Activated naive CD4-positive, alpha-beta T cell treated with anti-CD3 and anti-CD28 coated beads for 36 hours (primary cell): Measurements from ENCODE around the gene TMEM201. TPM values are rescaled to one million over a fixed set of nuclear protein-coding genes. Genes with fewer than 3 reads are reported as not detected.

ENCODE experiments used
- CTCF ChIA-PET: fragments of 350-600 bp; sonication (Branson Sonifier 250); formaldehyde crosslinking; loops from one replicate; lab custom pipeline; 2021; ENCODE audit warnings: antibody characterized with exemption; lab: Charles Lee
- DNase-seq: peaks from one replicate; pipeline ENCODE4 v3.0.0-alpha.2; 2020
- H3K27ac Mint-ChIP-seq: one replicate; pipeline ENCODE4 v1.8.0; 2021; ENCODE audit warnings: mild to moderate bottlenecking, mixed read lengths
- H3K27me3 Mint-ChIP-seq: one replicate; pipeline ENCODE4 v1.8.0; 2021; ENCODE audit warnings: low read depth, mixed read lengths
- H3K36me3 Mint-ChIP-seq: one replicate; pipeline ENCODE4 v1.8.0; 2021; ENCODE audit warnings: low read depth, mixed read lengths
- H3K4me1 Mint-ChIP-seq: one replicate; pipeline ENCODE4 v1.8.0; 2021; ENCODE audit warnings: low read depth, mixed read lengths
- H3K4me3 Mint-ChIP-seq: one replicate; pipeline ENCODE4 v1.8.0; 2021; ENCODE audit warnings: mild to moderate bottlenecking, moderate library complexity, mixed read lengths
- H3K9me3 Mint-ChIP-seq: one replicate; pipeline ENCODE4 v1.8.0; 2021; ENCODE audit warnings: mixed read lengths
- intact Hi-C: fragments of 100-400 bp; cut with micrococcal nuclease; formaldehyde crosslinking; loops from one replicate; pipeline ENCODE4 v1.15.1; 2023
- total RNA-seq, 2 experiments: library from RNA; stranded (reverse); gene quantifications; one replicate each; pipeline ENCODE4 v1.2.3, GENCODE V29; 2021

The TMEM201 gene
- total RNA-seq, 2 experiments from 2014 or later = 9.1 to 9.8 TPM

DNA sequence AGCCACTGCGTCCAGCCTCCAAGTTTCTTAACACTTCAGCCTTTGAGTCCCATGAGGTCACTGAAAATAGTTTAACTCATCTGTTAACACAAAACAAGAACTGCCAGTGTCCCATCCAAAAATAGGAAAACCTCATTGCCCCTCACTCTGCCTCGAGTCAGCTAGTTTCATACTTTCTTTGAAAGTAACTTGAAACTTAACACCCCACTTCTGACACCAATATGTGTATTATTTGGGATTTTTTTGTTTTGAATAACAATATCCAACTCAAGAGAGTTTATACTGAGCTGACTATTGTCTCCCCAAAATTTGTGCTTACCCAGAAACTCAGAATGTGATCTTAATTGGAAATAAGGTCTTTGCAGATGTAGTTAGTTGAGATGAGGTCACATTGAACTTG, 45.9 kb downstream of the TMEM201 start:
- peaks cover 72% of the 10 kb centered on the region for H3K4me1 Mint-ChIP-seq
- no peak overlapping the region for H3K4me3 Mint-ChIP-seq
- H3K27ac Mint-ChIP-seq = no peak overlapping the region
- peaks cover 5% of the 10 kb centered on the region for H3K9me3 Mint-ChIP-seq
- CTCF ChIA-PET = no interaction called here
- no peaks in the 10 kb centered on the region for H3K27me3 Mint-ChIP-seq
- intact Hi-C loops = no loop called here
- no peak for DNase-seq
- H3K36me3 Mint-ChIP-seq = peaks cover 50% of the 10 kb centered on the region

DNA sequence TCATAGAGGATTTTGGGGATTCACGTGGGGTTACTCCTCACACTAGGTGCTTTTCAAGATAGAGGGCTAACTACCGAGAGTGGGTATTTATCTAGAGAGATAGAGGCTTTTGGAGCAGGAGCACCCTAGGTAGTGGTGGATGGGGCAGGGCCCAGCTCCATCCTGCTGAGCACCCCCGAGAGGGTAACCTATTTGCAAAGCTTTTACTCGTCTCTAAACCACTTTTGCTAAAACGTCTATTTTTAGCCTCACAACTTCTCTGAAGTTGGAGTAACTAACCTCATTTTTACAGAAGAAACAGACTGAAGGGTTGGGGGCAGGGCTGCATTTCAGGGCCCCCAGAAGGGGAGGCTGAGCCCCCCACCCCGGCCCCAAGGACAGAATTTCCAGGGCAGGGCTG, 50.5 kb downstream of the TMEM201 start:
- intact Hi-C loops = no loop called here

DNA sequence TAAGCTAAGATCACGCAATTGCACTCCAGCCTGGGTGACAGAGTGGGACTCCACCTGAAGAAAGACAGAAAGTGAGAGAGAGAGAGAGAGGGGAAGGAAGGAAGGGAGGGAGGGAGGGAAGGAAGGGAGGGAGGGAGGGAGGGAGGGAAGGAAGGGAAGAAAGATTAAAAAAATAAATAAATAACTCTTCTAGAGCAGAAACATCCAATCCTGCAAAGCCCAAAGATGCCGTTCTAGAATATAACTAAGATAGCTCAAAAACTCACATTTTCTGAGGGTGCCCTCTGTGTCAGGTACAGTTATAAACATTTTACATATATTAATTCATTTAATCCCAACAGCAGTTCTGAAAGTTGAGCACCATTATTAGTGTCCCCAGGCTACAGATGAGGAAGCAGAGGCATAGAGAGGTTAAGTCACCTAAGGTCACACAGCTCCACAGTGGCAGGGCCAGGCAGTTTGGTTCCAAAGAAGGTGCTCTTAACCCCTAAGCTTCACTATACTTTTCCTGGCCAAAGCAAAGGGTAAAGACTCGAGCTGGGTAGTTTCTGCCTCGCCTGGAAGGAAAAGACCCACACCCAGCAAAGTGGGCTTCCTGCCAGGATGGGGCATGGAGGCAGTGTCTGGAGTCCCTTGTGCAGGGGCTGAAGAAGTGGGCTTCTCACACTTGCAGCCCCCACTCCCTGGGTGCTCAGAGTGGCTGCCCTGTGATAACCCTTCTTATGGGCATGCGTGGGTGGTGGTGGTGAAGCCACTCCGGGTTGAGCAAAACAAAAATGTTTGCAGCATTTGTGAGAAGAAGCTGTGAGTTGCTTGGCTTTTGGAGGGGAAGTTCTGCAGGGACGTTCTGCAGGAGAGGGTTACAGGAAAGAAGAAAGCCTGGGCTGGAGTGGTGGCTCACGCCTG, 54.9 kb downstream of the TMEM201 start:
- Mint-ChIP-seq H3K27me3 (no peaks in the 10 kb centered on the region), H3K9me3 (no peaks in the 10 kb centered on the region), H3K4me1 (peaks cover 58% of the 10 kb centered on the region), H3K36me3 (peaks cover 18% of the 10 kb centered on the region), H3K27ac (peak overlapping the region; percentile 36), H3K4me3 (no peak overlapping the region)
- peak; percentile 35 for DNase-seq
- CTCF ChIA-PET = interaction anchor here (0.7 to 2.3 kb wide), 5 partner anchors 10 to 141 kb away, joined by 3 to 7 read pairs (median 6); no protein-coding TSS in a partner anchor
- intact Hi-C loops = loop anchor here (1.0 kb wide), 1 partner anchor 8 kb away; the partner anchor contains the start of gene PIK3CD

More for the DNA sequence above, 50.5 kb downstream of the TMEM201 start:
- no peak overlapping the region for H3K27ac Mint-ChIP-seq
- peaks cover 67% of the 10 kb centered on the region for H3K4me1 Mint-ChIP-seq
- peaks cover 46% of the 10 kb centered on the region for H3K36me3 Mint-ChIP-seq
- H3K27me3 Mint-ChIP-seq = no peaks in the 10 kb centered on the region
- DNase-seq = no peak
- CTCF ChIA-PET = interaction anchor here (0.6 to 2.2 kb wide), 3 partner anchors 9 to 230 kb away, joined by 3 to 9 read pairs (median 9); no protein-coding TSS in a partner anchor
- peaks cover 5% of the 10 kb centered on the region for H3K9me3 Mint-ChIP-seq
- no peak overlapping the region for H3K4me3 Mint-ChIP-seq

DNA sequence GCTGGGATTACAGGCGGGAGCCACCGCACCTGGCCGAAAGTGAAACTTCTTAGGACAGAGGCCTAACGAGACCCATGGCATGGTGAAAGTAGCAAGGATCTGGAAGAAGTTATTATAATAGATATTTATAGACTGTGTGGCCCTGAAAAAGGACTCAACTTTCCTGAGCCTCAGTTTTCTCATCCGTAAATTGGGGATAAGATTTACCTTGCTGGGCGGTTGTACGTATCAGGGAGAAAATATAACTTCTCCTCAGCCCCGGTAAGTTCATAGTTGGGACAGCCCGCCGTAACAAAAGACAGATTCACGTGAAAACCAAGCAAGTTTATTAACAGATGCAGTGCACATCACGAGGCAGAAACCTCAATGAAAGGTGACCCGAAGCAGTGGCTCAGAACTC, 57.3 kb downstream of the TMEM201 start:
- CTCF ChIA-PET = interaction anchor here (1.2 kb wide), 1 partner anchor 19 kb away, joined by 3 read pairs; no protein-coding TSS in a partner anchor
- intact Hi-C loops = no loop called here
- Mint-ChIP-seq H3K27me3 (no peaks in the 10 kb centered on the region), H3K4me1 (peaks cover 41% of the 10 kb centered on the region), H3K27ac (no peak overlapping the region), H3K9me3 (no peaks in the 10 kb centered on the region), H3K4me3 (no peak overlapping the region), H3K36me3 (peaks cover 6% of the 10 kb centered on the region)
- DNase-seq = no peak

DNA sequence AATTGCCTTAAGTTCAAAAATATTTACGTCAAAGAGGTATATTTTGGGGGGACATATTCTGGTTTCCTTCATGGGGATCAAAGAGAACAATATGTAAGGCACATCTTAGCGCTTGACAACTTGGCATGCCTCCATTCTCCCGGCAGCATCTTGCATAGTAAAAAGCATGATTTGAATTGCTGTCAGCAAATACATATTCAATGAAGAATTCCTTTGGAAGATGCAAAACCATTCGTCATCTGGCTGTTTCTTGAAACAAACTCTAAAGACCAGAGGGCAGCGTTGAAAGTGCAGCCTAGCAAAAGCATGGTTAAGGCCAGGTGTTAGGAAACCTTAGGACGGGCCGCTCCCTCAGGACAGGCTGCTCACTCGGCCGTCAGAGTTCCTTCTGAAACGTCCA, 59.5 kb downstream of the TMEM201 start:
- peaks cover 9% of the 10 kb centered on the region for H3K36me3 Mint-ChIP-seq
- H3K27ac Mint-ChIP-seq = no peak overlapping the region
- CTCF ChIA-PET = no interaction called here
- H3K4me3 Mint-ChIP-seq = no peak overlapping the region
- no peaks in the 10 kb centered on the region for H3K9me3 Mint-ChIP-seq
- no peak for DNase-seq
- peaks cover 36% of the 10 kb centered on the region for H3K4me1 Mint-ChIP-seq
- H3K27me3 Mint-ChIP-seq = no peaks in the 10 kb centered on the region
- intact Hi-C loops = no loop called here

DNA sequence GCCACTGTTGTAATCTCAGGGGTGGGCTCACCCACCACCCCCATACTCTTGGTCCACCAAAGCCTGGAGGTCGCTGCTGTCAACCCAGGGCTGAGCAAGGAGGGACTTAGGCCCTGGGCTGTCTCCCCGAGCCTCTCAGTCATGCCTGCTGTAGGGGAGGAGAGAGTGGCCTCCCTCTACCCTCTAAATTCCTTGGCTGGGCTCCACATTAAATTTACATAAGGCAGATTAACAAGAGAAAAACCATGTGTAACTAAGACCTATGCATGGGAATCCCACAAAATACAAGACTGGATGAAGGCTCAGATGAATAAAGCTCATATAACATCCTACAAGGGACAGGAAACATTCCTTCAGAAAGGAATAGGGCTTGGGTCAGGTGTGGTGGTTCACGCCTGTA, 61.1 kb downstream of the TMEM201 start:
- DNase-seq = no peak
- peaks cover 37% of the 10 kb centered on the region for H3K4me1 Mint-ChIP-seq
- H3K27me3 Mint-ChIP-seq = no peaks in the 10 kb centered on the region
- H3K36me3 Mint-ChIP-seq = peaks cover 15% of the 10 kb centered on the region
- no peaks in the 10 kb centered on the region for H3K9me3 Mint-ChIP-seq
- no peak overlapping the region for H3K27ac Mint-ChIP-seq
- intact Hi-C loops = loop anchor here (5.0 to 10.0 kb wide), 2 partner anchors 253 to 775 kb away; partner anchors contain the start of gene ENO1
- CTCF ChIA-PET = no interaction called here
- H3K4me3 Mint-ChIP-seq = no peak overlapping the region

DNA sequence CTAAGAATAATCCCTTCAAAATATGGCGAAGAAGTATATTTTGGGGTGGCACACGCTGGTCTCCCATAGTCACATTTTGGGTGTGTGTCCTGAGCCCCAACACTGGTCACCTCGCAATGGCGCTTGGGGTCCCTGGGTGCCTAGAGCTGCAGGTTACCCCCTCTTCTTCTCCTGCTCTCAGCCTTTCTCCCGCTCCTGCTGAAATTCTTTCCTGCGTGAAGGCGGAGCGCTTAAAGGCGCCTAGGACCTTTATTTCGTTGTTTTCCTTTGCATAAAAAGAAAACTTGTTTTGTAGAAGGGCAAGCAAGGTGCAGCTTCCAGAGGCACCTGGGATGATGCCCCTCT, 62.5 kb downstream of the TMEM201 start:
- peak overlapping the region; percentile 99 for H3K27ac Mint-ChIP-seq
- intact Hi-C loops = loop anchor here (1.0 to 10.0 kb wide), 3 partner anchors 8 to 776 kb away; partner anchors contain the start of gene ENO1
- peaks cover 15% of the 10 kb centered on the region for H3K36me3 Mint-ChIP-seq
- no peaks in the 10 kb centered on the region for H3K27me3 Mint-ChIP-seq
- H3K4me3 Mint-ChIP-seq = peak overlapping the region; percentile 99
- CTCF ChIA-PET = interaction anchor here (1.0 to 1.1 kb wide), 2 partner anchors 14 to 22 kb away, joined by 5 to 8 read pairs; no protein-coding TSS in a partner anchor
- H3K9me3 Mint-ChIP-seq = no peaks in the 10 kb centered on the region
- DNase-seq = no peak
- H3K4me1 Mint-ChIP-seq = peaks cover 45% of the 10 kb centered on the region

DNA sequence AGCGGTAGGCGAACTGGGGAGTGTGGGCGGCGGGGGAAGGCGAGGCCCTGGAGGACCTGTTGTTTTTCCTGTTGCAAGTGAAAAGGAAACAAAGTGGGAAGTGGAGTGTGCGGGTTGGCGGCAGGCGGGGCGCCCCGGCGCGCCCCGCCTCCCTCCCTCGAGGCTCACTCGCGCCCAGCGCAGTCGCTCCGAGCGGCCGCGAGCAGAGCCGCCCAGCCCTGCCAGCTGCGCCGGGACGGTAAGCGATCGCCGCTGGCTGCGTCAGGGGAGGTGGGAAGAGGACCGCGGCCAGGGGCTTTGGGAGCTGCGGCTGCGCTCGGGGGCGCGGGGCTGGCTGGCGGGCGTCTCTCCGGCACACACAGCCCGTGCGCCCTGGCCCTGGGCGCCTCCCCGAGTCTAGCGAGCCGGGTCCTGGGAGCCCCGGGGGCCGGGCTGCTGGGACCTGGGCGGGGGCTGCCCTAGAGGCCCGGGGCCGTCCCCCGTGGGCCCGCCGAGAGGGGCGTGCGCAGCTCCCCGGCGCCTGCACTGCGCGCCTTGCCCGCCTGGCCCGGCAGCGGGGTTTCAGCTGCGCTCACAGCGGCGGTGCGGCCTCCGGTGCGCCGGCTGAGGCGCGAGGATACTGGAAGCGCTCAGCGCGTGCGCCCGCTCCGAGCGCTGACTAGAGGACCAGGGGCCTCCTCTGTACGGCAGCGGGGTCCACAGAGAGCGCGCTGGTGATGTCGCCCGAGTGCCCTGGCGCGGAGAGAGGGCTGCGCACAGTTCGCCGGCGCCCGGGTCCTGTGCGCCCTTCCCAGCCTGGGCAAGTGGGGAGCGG, 63.1 kb downstream of the TMEM201 start, which contains the start of gene PIK3CD:
TSS of gene PIK3CD (plus strand) at position 167 of the 814 bp plus-strand sequence. CDS start 58,725 bp downstream, outside the sequence.
- peaks cover 17% of the 10 kb centered on the region for H3K36me3 Mint-ChIP-seq
- DNase-seq = peak; percentile 63

DNA sequence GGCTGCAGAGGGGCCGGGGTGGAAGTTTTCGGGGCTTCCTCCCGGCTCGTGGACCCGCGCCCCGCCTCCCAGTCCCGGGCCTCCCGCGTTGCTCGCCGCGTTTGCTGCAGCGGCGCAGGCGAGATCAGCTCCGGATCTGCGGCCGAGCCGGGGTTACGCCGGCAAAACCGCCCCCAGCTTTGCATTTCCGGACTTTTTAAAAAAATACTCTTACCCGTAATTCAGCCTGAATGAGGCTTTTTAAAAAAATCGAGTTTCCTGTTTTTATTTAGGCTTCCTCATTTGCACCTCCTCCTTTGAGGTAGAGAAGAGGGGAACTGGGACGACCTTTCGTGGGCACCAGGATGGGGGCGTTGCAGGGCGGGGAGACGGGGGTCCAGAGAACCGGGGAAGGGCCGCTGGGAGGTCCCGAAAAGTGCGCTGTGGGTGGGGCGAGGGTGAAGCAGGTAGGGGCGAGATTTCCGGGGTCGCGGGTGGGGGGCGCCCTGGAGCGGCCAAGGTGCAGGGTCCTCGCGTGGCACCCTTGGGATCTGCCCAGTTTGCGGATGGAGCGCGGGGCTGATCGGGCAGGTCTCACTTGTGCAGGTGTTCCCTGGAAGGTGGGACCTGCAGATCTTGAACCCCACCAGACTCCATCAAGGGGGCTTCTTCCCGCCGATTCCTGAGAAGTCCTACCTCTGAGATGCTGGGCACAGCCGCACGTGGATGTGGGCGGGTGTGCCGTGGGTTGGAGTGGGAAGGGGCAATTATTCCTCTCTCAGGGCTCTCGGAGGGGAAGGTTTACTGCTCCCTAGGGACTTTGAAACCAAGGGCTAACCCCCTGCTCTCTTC, 63.9 kb downstream of the TMEM201 start:
- Mint-ChIP-seq H3K36me3 (peaks cover 17% of the 10 kb centered on the region), H3K27ac (peak overlapping the region; percentile 100), H3K4me1 (peaks cover 51% of the 10 kb centered on the region), H3K4me3 (peak overlapping the region; percentile 99), H3K27me3 (no peaks in the 10 kb centered on the region), H3K9me3 (no peaks in the 10 kb centered on the region)
- CTCF ChIA-PET = interaction anchor here (0.6 to 5.5 kb wide), 6 partner anchors 9 to 72 kb away, joined by 3 to 73 read pairs (median 4); no protein-coding TSS in a partner anchor
- intact Hi-C loops = loop anchor here (1.0 to 10.0 kb wide), 3 partner anchors 34 to 778 kb away; partner anchors contain the start of gene ENO1
- peak; percentile 69 for DNase-seq

More for the DNA sequence above, 63.1 kb downstream of the TMEM201 start, which contains the start of gene PIK3CD:
- CTCF ChIA-PET = interaction anchor here (0.6 to 5.5 kb wide), 5 partner anchors 13 to 58 kb away, joined by 3 to 73 read pairs (median 5); no protein-coding TSS in a partner anchor
- Mint-ChIP-seq H3K27me3 (no peaks in the 10 kb centered on the region), H3K9me3 (no peaks in the 10 kb centered on the region), H3K4me3 (peak within 1 kb of the TSS; percentile 99), H3K27ac (peak within 1 kb of the TSS; percentile 100), H3K4me1 (peaks cover 46% of the 10 kb centered on the region)
- intact Hi-C loops = loop anchor here (1.0 to 10.0 kb wide), 3 partner anchors 8 to 777 kb away; partner anchors contain the start of gene ENO1

DNA sequence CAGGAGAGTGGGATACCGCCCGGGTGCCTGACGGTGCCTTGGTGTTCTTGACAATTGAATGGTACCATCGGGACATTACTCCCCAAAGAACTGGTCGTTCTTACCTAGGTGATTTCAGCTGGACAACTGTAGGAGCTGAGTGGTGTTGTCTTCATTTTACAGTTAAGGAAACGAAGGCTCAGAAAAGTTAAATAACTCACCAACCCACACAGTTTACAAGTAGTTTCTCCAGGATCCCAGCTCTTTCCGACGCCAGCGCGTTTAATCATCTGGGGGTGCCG, 64.4 kb downstream of the TMEM201 start:
- DNase-seq = no peak
- Mint-ChIP-seq H3K4me1 (peaks cover 57% of the 10 kb centered on the region), H3K9me3 (no peaks in the 10 kb centered on the region), H3K36me3 (peaks cover 17% of the 10 kb centered on the region), H3K27me3 (no peaks in the 10 kb centered on the region), H3K27ac (peak overlapping the region; percentile 100), H3K4me3 (peak overlapping the region; percentile 99)
- CTCF ChIA-PET = interaction anchor here (0.6 to 5.5 kb wide), 11 partner anchors 9 to 803 kb away, joined by 3 to 73 read pairs (median 4); no protein-coding TSS in a partner anchor
- intact Hi-C loops = loop anchor here (1.0 to 10.0 kb wide), 3 partner anchors 33 to 778 kb away; partner anchors contain the start of gene ENO1
